HEK293 (cell line): ENCODE results near the gene TNFAIP1.

Experiments
- CTCF ChIA-PET: fragments of 350-600 bp; formaldehyde crosslinking; extraction: SDS; loops from one replicate; lab custom pipeline; 2021; ENCODE audit warnings: antibody characterized with exemption; lab: Yijun Ruan, JAX
- POLR2A ChIA-PET: fragments of 300-600 bp; formaldehyde crosslinking; extraction: SDS; loops from one replicate; lab custom pipeline; 2020; ENCODE audit warnings: antibody characterized with exemption, inconsistent platforms; lab: Yijun Ruan, JAX
- H3K27ac ChIP-seq: fragments of 200-500 bp; sonication (Bioruptor generic); 2 replicates; pipeline ENCODE4 v1.5.1; 2014; ENCODE audit warnings: low read depth, low read length, control low read depth, inconsistent platforms; ENCODE audit errors: extremely low read depth
- H3K36me3 ChIP-seq, 2 experiments: fragments of 200-500 bp in 1 of 2; sonication (Bioruptor generic) in 1 of 2; 1 replicate in 1 of 2; 2 replicates in 1 of 2; pipeline ENCODE4 v1.5.1; 2014 to 2017; ENCODE audit warnings: inconsistent platforms in 2 of 2, low read length in 2 of 2; ENCODE audit not compliant: control insufficient read depth in 2 of 2, insufficient read depth in 1 of 2
- H3K4me1 ChIP-seq: fragments of 200-500 bp; sonication (Bioruptor generic); 2 replicates; pipeline ENCODE4 v1.5.1; 2014; ENCODE audit warnings: mild to moderate bottlenecking, low read length, inconsistent platforms; ENCODE audit not compliant: control insufficient read depth, insufficient read depth
- H3K4me3 ChIP-seq: 2 replicates; pipeline ENCODE4 v1.5.1; 2011; ENCODE audit warnings: low read depth, mild to moderate bottlenecking, control low read depth, low read length, moderate library complexity
- H3K9me3 ChIP-seq: fragments of 200-500 bp; sonication (Bioruptor generic); 2 replicates; pipeline ENCODE4 v1.5.1; 2014; ENCODE audit warnings: low read depth, low read length, inconsistent platforms; ENCODE audit not compliant: control insufficient read depth, insufficient read depth
- BCL11A ChIP-seq: fragments of 450-650 bp; formaldehyde crosslinking; IDR thresholded peaks from 2 replicates; pipeline ENCODE4 v1.5.1; 2016; ENCODE audit warnings: low read depth, missing biosample characterization, missing genetic modification characterization
- GFI1B ChIP-seq: fragments of 450-650 bp; formaldehyde crosslinking; IDR thresholded peaks from 2 replicates; pipeline ENCODE4 v1.5.1; 2016; ENCODE audit warnings: missing biosample characterization, missing genetic modification characterization
- OVOL3 ChIP-seq: fragments of 450-650 bp; formaldehyde crosslinking; IDR thresholded peaks from 2 replicates; pipeline ENCODE4 v1.5.1; 2016; ENCODE audit warnings: missing biosample characterization, missing genetic modification characterization
- SCRT1 ChIP-seq: fragments of 450-650 bp; formaldehyde crosslinking; IDR thresholded peaks from 2 replicates; pipeline ENCODE4 v1.5.1; 2016; ENCODE audit warnings: missing biosample characterization, missing genetic modification characterization, borderline replicate concordance
- SCRT2 ChIP-seq: fragments of 450-650 bp; formaldehyde crosslinking; IDR thresholded peaks from 2 replicates; pipeline ENCODE4 v1.5.1; 2016; ENCODE audit warnings: missing biosample characterization, missing genetic modification characterization
- TRIM28 ChIP-seq: IDR thresholded peaks from 2 replicates; pipeline ENCODE4 v1.6.1; 2011; ENCODE audit warnings: low read length, control low read depth, borderline replicate concordance
- ZBTB6 ChIP-seq: fragments of 450-650 bp; formaldehyde crosslinking; IDR thresholded peaks from 2 replicates; pipeline ENCODE4 v1.5.1; 2017; ENCODE audit warnings: missing biosample characterization, missing genetic modification characterization
- ZFP37 ChIP-seq: fragments of 450-650 bp; formaldehyde crosslinking; IDR thresholded peaks from 2 replicates; pipeline ENCODE4 v1.5.1; 2016; ENCODE audit warnings: missing biosample characterization, missing genetic modification characterization
- ZNF121 ChIP-seq: fragments of 450-650 bp; formaldehyde crosslinking; IDR thresholded peaks from 2 replicates; pipeline ENCODE4 v1.5.1; 2016; ENCODE audit warnings: missing biosample characterization, missing genetic modification characterization
- ZNF169 ChIP-seq: fragments of 450-650 bp; formaldehyde crosslinking; IDR thresholded peaks from 2 replicates; pipeline ENCODE4 v1.5.1; 2016; ENCODE audit warnings: missing biosample characterization, missing genetic modification characterization
- ZNF202 ChIP-seq: fragments of 450-650 bp; formaldehyde crosslinking; IDR thresholded peaks from 2 replicates; pipeline ENCODE4 v1.5.1; 2016; ENCODE audit warnings: missing biosample characterization, missing genetic modification characterization, borderline replicate concordance
- ZNF239 ChIP-seq: fragments of 450-650 bp; formaldehyde crosslinking; IDR thresholded peaks from 2 replicates; pipeline ENCODE4 v1.5.1; 2016; ENCODE audit warnings: missing biosample characterization, missing genetic modification characterization
- ZNF26 ChIP-seq: fragments of 450-650 bp; formaldehyde crosslinking; IDR thresholded peaks from 2 replicates; pipeline ENCODE4 v1.5.1; 2016; ENCODE audit warnings: missing biosample characterization, missing genetic modification characterization
- ZNF335 ChIP-seq: fragments of 450-650 bp; formaldehyde crosslinking; conservative IDR thresholded peaks from 2 replicates; pipeline ENCODE4 v1.5.1; 2016; ENCODE audit warnings: missing biosample characterization, missing genetic modification characterization
- ZNF530 ChIP-seq: fragments of 450-650 bp; formaldehyde crosslinking; IDR thresholded peaks from 2 replicates; pipeline ENCODE4 v1.5.1; 2016; ENCODE audit warnings: low read depth, missing biosample characterization, missing genetic modification characterization
- ZNF670 ChIP-seq: fragments of 450-650 bp; formaldehyde crosslinking; IDR thresholded peaks from 2 replicates; pipeline ENCODE4 v1.5.1; 2016; ENCODE audit warnings: missing biosample characterization, missing genetic modification characterization, low read depth
- ZNF791 ChIP-seq: fragments of 450-650 bp; formaldehyde crosslinking; IDR thresholded peaks from 2 replicates; pipeline ENCODE4 v1.5.1; 2016; ENCODE audit warnings: missing biosample characterization, missing genetic modification characterization
- TF ChIP-seq, protein P1 (sequence below): fragments of 450-650 bp; formaldehyde crosslinking; IDR thresholded peaks from 2 replicates; pipeline ENCODE4 v1.5.1; 2016; ENCODE audit warnings: missing biosample characterization, missing genetic modification characterization
- TF ChIP-seq, protein P2 (sequence below): fragments of 450-650 bp; formaldehyde crosslinking; IDR thresholded peaks from 2 replicates; pipeline ENCODE4 v1.5.1; 2016; ENCODE audit warnings: missing biosample characterization, missing genetic modification characterization

TNFAIP1 gene

GRCh38 chr17:28318759-28319597, 16.6 kb upstream of the TNFAIP1 start, which contains the start of gene TMEM97 (continued):
- TF ChIP-seq ZFP37 = peak; percentile 90

GRCh38 chr17:28319598-28319935, 16.0 kb upstream of the TNFAIP1 start:
- CTCF ChIA-PET = interaction anchor here (0.7 to 0.9 kb wide), 2 partner anchors 55 to 290 kb away, joined by 3 read pairs; no protein-coding TSS in a partner anchor
- H3K36me3 ChIP-seq = peaks cover 3 to 12% of the 10 kb centered on the region in 2 experiments; a peak in 2 of 3 replicates
- H3K27ac ChIP-seq = peak overlapping the region; percentile 88
- POLR2A ChIA-PET = interaction anchor here (0.5 to 6.2 kb wide), 4 partner anchors 11 to 278 kb away, joined by 3 to 40 read pairs (median 6); partner anchors contain the start of genes IFT20 and TNFAIP1
- peaks cover 11% of the 10 kb centered on the region for H3K4me1 ChIP-seq
- H3K9me3 ChIP-seq = no peaks in the 10 kb centered on the region
- TF ChIP-seq, protein P1, sequence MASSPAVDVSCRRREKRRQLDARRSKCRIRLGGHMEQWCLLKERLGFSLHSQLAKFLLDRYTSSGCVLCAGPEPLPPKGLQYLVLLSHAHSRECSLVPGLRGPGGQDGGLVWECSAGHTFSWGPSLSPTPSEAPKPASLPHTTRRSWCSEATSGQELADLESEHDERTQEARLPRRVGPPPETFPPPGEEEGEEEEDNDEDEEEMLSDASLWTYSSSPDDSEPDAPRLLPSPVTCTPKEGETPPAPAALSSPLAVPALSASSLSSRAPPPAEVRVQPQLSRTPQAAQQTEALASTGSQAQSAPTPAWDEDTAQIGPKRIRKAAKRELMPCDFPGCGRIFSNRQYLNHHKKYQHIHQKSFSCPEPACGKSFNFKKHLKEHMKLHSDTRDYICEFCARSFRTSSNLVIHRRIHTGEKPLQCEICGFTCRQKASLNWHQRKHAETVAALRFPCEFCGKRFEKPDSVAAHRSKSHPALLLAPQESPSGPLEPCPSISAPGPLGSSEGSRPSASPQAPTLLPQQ (tag by site-specific recombination) = no peak
- TF ChIP-seq ZNF670 (tag by site-specific recombination) (no peak), OVOL3 (tag by site-specific recombination) (no peak), GFI1B (no peak), BCL11A (tag by site-specific recombination) (no peak), SCRT2 (tag by site-specific recombination) (no peak), ZNF121 (tag by site-specific recombination) (no peak), SCRT1 (tag by site-specific recombination) (no peak)
- H3K4me3 ChIP-seq = peak overlapping the region; percentile 69

DNA sequence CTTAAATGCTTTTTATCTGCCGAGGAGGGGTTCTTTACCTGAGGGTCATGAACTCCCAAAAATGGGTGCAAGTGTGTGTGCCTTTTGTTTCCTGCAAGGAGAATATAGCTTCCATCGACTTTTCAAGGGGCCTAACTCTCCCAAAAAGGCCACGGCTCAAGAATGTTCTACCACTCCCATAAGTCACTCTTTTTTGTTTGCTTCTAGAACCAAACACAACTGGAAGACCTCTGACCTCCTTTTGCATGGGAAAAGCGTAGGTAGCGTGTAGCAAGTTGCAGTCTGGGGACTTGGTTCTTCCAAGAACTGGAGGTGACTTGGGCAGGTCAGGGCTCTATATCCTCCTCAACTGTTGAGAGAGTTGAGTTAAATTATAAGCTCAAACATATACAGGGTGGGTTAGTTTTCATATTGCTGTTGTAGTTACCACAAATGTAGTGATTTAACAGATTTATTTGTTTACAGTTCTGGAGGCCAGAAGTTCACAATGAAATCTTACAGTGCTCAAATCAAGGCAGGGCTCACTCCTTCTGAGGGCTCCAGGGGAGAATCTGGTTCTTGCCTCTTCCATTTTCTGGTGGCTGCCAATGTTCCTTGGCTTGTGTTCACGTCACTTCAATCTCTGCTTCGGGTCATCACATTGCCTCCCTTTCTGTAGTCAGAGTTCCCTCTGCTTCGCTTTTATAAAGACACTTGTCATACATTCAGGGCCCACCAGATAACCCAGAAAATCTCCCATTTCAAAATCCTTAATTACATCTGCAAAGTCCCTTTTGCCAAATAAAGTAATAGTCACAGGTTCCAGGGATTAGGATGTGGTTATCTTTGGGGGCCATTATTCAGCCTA, 15.1 kb upstream of the TNFAIP1 start:
- TF ChIP-seq ZNF169 (tag by site-specific recombination) (no peak), ZNF530 (tag by site-specific recombination) (no peak), ZBTB6 (tag by site-specific recombination) (0 out of 2 replicates have a peak, but pooled peaks have one; percentile 24), ZNF791 (no peak)
- H3K4me1 ChIP-seq = peaks cover 12% of the 10 kb centered on the region
- peak overlapping the region; percentile 69 for H3K4me3 ChIP-seq
- ChIA-PET POLR2A (interaction anchor here (1.3 to 6.2 kb wide), 3 partner anchors 10 to 279 kb away, joined by 3 to 40 read pairs (median 8); partner anchors contain the start of genes IFT20 and TNFAIP1), CTCF (interaction anchor here (0.9 to 1.9 kb wide), 9 partner anchors 8 to 427 kb away, joined by 3 to 7 read pairs (median 4); partner anchors contain the start of gene IFT20)
- H3K36me3 ChIP-seq = peaks cover 3 to 15% of the 10 kb centered on the region in 2 experiments; a peak in 2 of 3 replicates
- no peaks in the 10 kb centered on the region for H3K9me3 ChIP-seq
- H3K27ac ChIP-seq = no peak overlapping the region

- Histone ChIP-seq H3K27ac (no peak overlapping the region), H3K4me3 (no peak overlapping the region), H3K36me3 (peaks cover 34 to 54% of the 10 kb centered on the region in 2 experiments), H3K9me3 (no peaks in the 10 kb centered on the region), H3K4me1 (peaks cover 12% of the 10 kb centered on the region; the same call in 1 of the 2 replicates)
- POLR2A ChIA-PET = interaction anchor here (2.5 kb wide), 1 partner anchor 11 kb away, joined by 17 read pairs; the partner anchor contains the start of genes IFT20 and TNFAIP1
- CTCF ChIA-PET = no interaction called here
- no peak for TF ChIP-seq ZNF26 (tag by site-specific recombination)
- TF ChIP-seq, protein P2, sequence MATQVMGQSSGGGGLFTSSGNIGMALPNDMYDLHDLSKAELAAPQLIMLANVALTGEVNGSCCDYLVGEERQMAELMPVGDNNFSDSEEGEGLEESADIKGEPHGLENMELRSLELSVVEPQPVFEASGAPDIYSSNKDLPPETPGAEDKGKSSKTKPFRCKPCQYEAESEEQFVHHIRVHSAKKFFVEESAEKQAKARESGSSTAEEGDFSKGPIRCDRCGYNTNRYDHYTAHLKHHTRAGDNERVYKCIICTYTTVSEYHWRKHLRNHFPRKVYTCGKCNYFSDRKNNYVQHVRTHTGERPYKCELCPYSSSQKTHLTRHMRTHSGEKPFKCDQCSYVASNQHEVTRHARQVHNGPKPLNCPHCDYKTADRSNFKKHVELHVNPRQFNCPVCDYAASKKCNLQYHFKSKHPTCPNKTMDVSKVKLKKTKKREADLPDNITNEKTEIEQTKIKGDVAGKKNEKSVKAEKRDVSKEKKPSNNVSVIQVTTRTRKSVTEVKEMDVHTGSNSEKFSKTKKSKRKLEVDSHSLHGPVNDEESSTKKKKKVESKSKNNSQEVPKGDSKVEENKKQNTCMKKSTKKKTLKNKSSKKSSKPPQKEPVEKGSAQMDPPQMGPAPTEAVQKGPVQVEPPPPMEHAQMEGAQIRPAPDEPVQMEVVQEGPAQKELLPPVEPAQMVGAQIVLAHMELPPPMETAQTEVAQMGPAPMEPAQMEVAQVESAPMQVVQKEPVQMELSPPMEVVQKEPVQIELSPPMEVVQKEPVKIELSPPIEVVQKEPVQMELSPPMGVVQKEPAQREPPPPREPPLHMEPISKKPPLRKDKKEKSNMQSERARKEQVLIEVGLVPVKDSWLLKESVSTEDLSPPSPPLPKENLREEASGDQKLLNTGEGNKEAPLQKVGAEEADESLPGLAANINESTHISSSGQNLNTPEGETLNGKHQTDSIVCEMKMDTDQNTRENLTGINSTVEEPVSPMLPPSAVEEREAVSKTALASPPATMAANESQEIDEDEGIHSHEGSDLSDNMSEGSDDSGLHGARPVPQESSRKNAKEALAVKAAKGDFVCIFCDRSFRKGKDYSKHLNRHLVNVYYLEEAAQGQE (tag by site-specific recombination) = no peak
- TF ChIP-seq ZNF202 (tag by site-specific recombination) = no peak
- TF ChIP-seq ZFP37 = no peak
- TF ChIP-seq TRIM28 = no peak
- TF ChIP-seq ZNF335 = no peak
- no peak for TF ChIP-seq ZNF239 (tag by site-specific recombination)
Measured at GRCh38 chr17:28324267-28324745, 11.3 kb upstream of the TNFAIP1 start.
